ENCODE results near the gene SLC7A8.

SLC7A8 gene

GRCh38 chr14:23171222-23171975, 12.1 kb downstream of the SLC7A8 start:
- Histone ChIP-seq H3K27me3 (ENCODE audit: control insufficient read depth, insufficient read depth, low read length) (no peaks in the 10 kb centered on the region), H3K4me3 (ENCODE audit: low read depth, low read length) (no peak overlapping the region), H3K9me3 (ENCODE audit: control insufficient read depth, insufficient read depth, low read length) (no peaks in the 10 kb centered on the region), H3K27ac (ENCODE audit: low read depth, low read length) (no peak overlapping the region), H3K9ac (ENCODE audit: low read depth, low read length) (no peak overlapping the region), H3K4me1 (ENCODE audit: control insufficient read depth, insufficient read depth, low read length) (peaks cover 15% of the 10 kb centered on the region), H3K36me3 (ENCODE audit: control insufficient read depth, insufficient read depth, low read length) (peaks cover 14% of the 10 kb centered on the region; the same call in 1 of the 2 replicates)

GRCh38 chr14:23169622-23170021, 13.8 kb downstream of the SLC7A8 start:
- H3K27me3 ChIP-seq (ENCODE audit: control insufficient read depth, insufficient read depth, low read length): no peaks in the 10 kb centered on the region
- H3K36me3 ChIP-seq (ENCODE audit: control insufficient read depth, insufficient read depth, low read length): peaks cover 31% of the 10 kb centered on the region
- H3K9ac ChIP-seq (ENCODE audit: low read depth, low read length): no peak overlapping the region
- peaks cover 8% of the 10 kb centered on the region for H3K4me1 ChIP-seq (ENCODE audit: control insufficient read depth, insufficient read depth, low read length)
- H3K9me3 ChIP-seq (ENCODE audit: control insufficient read depth, insufficient read depth, low read length): no peaks in the 10 kb centered on the region
- H3K4me3 ChIP-seq (ENCODE audit: low read depth, low read length): no peak overlapping the region
- H3K27ac ChIP-seq (ENCODE audit: low read depth, low read length): no peak overlapping the region

GRCh38 chr14:23168246-23168645, 15.2 kb downstream of the SLC7A8 start:
- H3K4me1 ChIP-seq (ENCODE audit: control insufficient read depth, insufficient read depth, low read length): no peaks in the 10 kb centered on the region
- no peaks in the 10 kb centered on the region for H3K9me3 ChIP-seq (ENCODE audit: control insufficient read depth, insufficient read depth, low read length)
- H3K27me3 ChIP-seq (ENCODE audit: control insufficient read depth, insufficient read depth, low read length): no peaks in the 10 kb centered on the region
- no peak overlapping the region for H3K9ac ChIP-seq (ENCODE audit: low read depth, low read length)
- no peak overlapping the region for H3K27ac ChIP-seq (ENCODE audit: low read depth, low read length)
- peaks cover 43% of the 10 kb centered on the region for H3K36me3 ChIP-seq (ENCODE audit: control insufficient read depth, insufficient read depth, low read length)
- H3K4me3 ChIP-seq (ENCODE audit: low read depth, low read length): no peak overlapping the region

GRCh38 chr14:23167116-23167847, 16.2 kb downstream of the SLC7A8 start:
- no peak overlapping the region for H3K27ac ChIP-seq (ENCODE audit: low read depth, low read length)
- no peak overlapping the region for H3K4me3 ChIP-seq (ENCODE audit: low read depth, low read length)
- peaks cover 8% of the 10 kb centered on the region; the same call in 1 of the 2 replicates for H3K4me1 ChIP-seq (ENCODE audit: control insufficient read depth, insufficient read depth, low read length)
- H3K36me3 ChIP-seq (ENCODE audit: control insufficient read depth, insufficient read depth, low read length): peaks cover 44% of the 10 kb centered on the region
- H3K9me3 ChIP-seq (ENCODE audit: control insufficient read depth, insufficient read depth, low read length): no peaks in the 10 kb centered on the region
- H3K27me3 ChIP-seq (ENCODE audit: control insufficient read depth, insufficient read depth, low read length): no peaks in the 10 kb centered on the region
- no peak overlapping the region; the same call in 1 of the 2 replicates for H3K9ac ChIP-seq (ENCODE audit: low read depth, low read length)

- Histone ChIP-seq H3K27me3 (ENCODE audit: control insufficient read depth, insufficient read depth, low read length) (no peaks in the 10 kb centered on the region), H3K4me1 (ENCODE audit: control insufficient read depth, insufficient read depth, low read length) (peaks cover 25% of the 10 kb centered on the region), H3K4me3 (ENCODE audit: low read depth, low read length) (no peak overlapping the region), H3K36me3 (ENCODE audit: control insufficient read depth, insufficient read depth, low read length) (peaks cover 44% of the 10 kb centered on the region), H3K27ac (ENCODE audit: low read depth, low read length) (no peak overlapping the region), H3K9ac (ENCODE audit: low read depth, low read length) (no peak overlapping the region), H3K9me3 (ENCODE audit: control insufficient read depth, insufficient read depth, low read length) (no peaks in the 10 kb centered on the region)
Measured at GRCh38 chr14:23164949-23165348, 18.5 kb downstream of the SLC7A8 start.

- peaks cover 32% of the 10 kb centered on the region for H3K4me1 ChIP-seq (ENCODE audit: control insufficient read depth, insufficient read depth, low read length)
- H3K9me3 ChIP-seq (ENCODE audit: control insufficient read depth, insufficient read depth, low read length): no peaks in the 10 kb centered on the region
- H3K27me3 ChIP-seq (ENCODE audit: control insufficient read depth, insufficient read depth, low read length): no peaks in the 10 kb centered on the region
- no peak overlapping the region for H3K9ac ChIP-seq (ENCODE audit: low read depth, low read length)
- peaks cover 46% of the 10 kb centered on the region for H3K36me3 ChIP-seq (ENCODE audit: control insufficient read depth, insufficient read depth, low read length)
- no peak overlapping the region for H3K4me3 ChIP-seq (ENCODE audit: low read depth, low read length)
- H3K27ac ChIP-seq (ENCODE audit: low read depth, low read length): no peak overlapping the region
Measured at GRCh38 chr14:23164250-23164649, 19.2 kb downstream of the SLC7A8 start.

- peaks cover 36% of the 10 kb centered on the region for H3K4me1 ChIP-seq (ENCODE audit: control insufficient read depth, insufficient read depth, low read length)
- H3K27ac ChIP-seq (ENCODE audit: low read depth, low read length): no peak overlapping the region
- H3K9me3 ChIP-seq (ENCODE audit: control insufficient read depth, insufficient read depth, low read length): no peaks in the 10 kb centered on the region
- H3K36me3 ChIP-seq (ENCODE audit: control insufficient read depth, insufficient read depth, low read length): peaks cover 50% of the 10 kb centered on the region
- no peak overlapping the region for H3K4me3 ChIP-seq (ENCODE audit: low read depth, low read length)
- no peaks in the 10 kb centered on the region for H3K27me3 ChIP-seq (ENCODE audit: control insufficient read depth, insufficient read depth, low read length)
- no peak overlapping the region for H3K9ac ChIP-seq (ENCODE audit: low read depth, low read length)
Measured at GRCh38 chr14:23163830-23164229, 19.6 kb downstream of the SLC7A8 start.

GRCh38 chr14:23162800-23163199, 20.7 kb downstream of the SLC7A8 start:
- peak overlapping the region; percentile 21 for H3K27ac ChIP-seq (ENCODE audit: low read depth, low read length)

GRCh38 chr14:23162005-23162404, 21.5 kb downstream of the SLC7A8 start:
- Histone ChIP-seq H3K4me1 (ENCODE audit: control insufficient read depth, insufficient read depth, low read length) (peaks cover 38% of the 10 kb centered on the region), H3K36me3 (ENCODE audit: control insufficient read depth, insufficient read depth, low read length) (peaks cover 52% of the 10 kb centered on the region), H3K27ac (ENCODE audit: low read depth, low read length) (peak overlapping the region; percentile 48), H3K9me3 (ENCODE audit: control insufficient read depth, insufficient read depth, low read length) (no peaks in the 10 kb centered on the region), H3K27me3 (ENCODE audit: control insufficient read depth, insufficient read depth, low read length) (no peaks in the 10 kb centered on the region), H3K4me3 (ENCODE audit: low read depth, low read length) (no peak overlapping the region), H3K9ac (ENCODE audit: low read depth, low read length) (no peak overlapping the region)

More at GRCh38 chr14:23162800-23163199, 20.7 kb downstream of the SLC7A8 start:
- peaks cover 38% of the 10 kb centered on the region for H3K4me1 ChIP-seq (ENCODE audit: control insufficient read depth, insufficient read depth, low read length)
- H3K27me3 ChIP-seq (ENCODE audit: control insufficient read depth, insufficient read depth, low read length): no peaks in the 10 kb centered on the region
- peaks cover 56% of the 10 kb centered on the region for H3K36me3 ChIP-seq (ENCODE audit: control insufficient read depth, insufficient read depth, low read length)
- no peak overlapping the region for H3K4me3 ChIP-seq (ENCODE audit: low read depth, low read length)
- no peak overlapping the region for H3K9ac ChIP-seq (ENCODE audit: low read depth, low read length)
- H3K9me3 ChIP-seq (ENCODE audit: control insufficient read depth, insufficient read depth, low read length): no peaks in the 10 kb centered on the region

- no peak overlapping the region for H3K9ac ChIP-seq (ENCODE audit: low read depth, low read length)
- no peaks in the 10 kb centered on the region for H3K9me3 ChIP-seq (ENCODE audit: control insufficient read depth, insufficient read depth, low read length)
- peaks cover 38% of the 10 kb centered on the region for H3K4me1 ChIP-seq (ENCODE audit: control insufficient read depth, insufficient read depth, low read length)
- no peaks in the 10 kb centered on the region for H3K27me3 ChIP-seq (ENCODE audit: control insufficient read depth, insufficient read depth, low read length)
- H3K4me3 ChIP-seq (ENCODE audit: low read depth, low read length): no peak overlapping the region; the same call in 1 of the 2 replicates
- peaks cover 48% of the 10 kb centered on the region for H3K36me3 ChIP-seq (ENCODE audit: control insufficient read depth, insufficient read depth, low read length)
- H3K27ac ChIP-seq (ENCODE audit: low read depth, low read length): peak overlapping the region; percentile 82
Measured at GRCh38 chr14:23160924-23161522, 22.4 kb downstream of the SLC7A8 start.

- Histone ChIP-seq H3K36me3 (ENCODE audit: control insufficient read depth, insufficient read depth, low read length) (peaks cover 33% of the 10 kb centered on the region), H3K27ac (ENCODE audit: low read depth, low read length) (peak overlapping the region; percentile 82), H3K4me3 (ENCODE audit: low read depth, low read length) (no peak overlapping the region), H3K9me3 (ENCODE audit: control insufficient read depth, insufficient read depth, low read length) (no peaks in the 10 kb centered on the region), H3K27me3 (ENCODE audit: control insufficient read depth, insufficient read depth, low read length) (no peaks in the 10 kb centered on the region), H3K4me1 (ENCODE audit: control insufficient read depth, insufficient read depth, low read length) (peaks cover 50% of the 10 kb centered on the region), H3K9ac (ENCODE audit: low read depth, low read length) (no peak overlapping the region)
Measured at GRCh38 chr14:23159532-23159931, 23.9 kb downstream of the SLC7A8 start.

Measured in HUES48 (cell line).